HUES64 (cell line): ENCODE measurements around the gene NME7.

Experiments
- H3K27ac ChIP-seq: 2 replicates; pipeline ENCODE4 v1.7.0; 2013; ENCODE audit warnings: low read depth, low read length, inconsistent platforms
- H3K27me3 ChIP-seq: 2 replicates; pipeline ENCODE4 v1.6.1; 2013; ENCODE audit warnings: mild to moderate bottlenecking, low read length; ENCODE audit not compliant: insufficient read depth
- H3K36me3 ChIP-seq: 2 replicates; pipeline ENCODE4 v1.6.1; 2013; ENCODE audit warnings: mild to moderate bottlenecking, low read length; ENCODE audit not compliant: insufficient read depth
- H3K4me1 ChIP-seq: 2 replicates; pipeline ENCODE4 v1.6.1; 2013; ENCODE audit warnings: mild to moderate bottlenecking, low read length, moderate library complexity; ENCODE audit not compliant: insufficient read depth
- H3K4me3 ChIP-seq: 2 replicates; pipeline ENCODE4 v1.5.1; 2013; ENCODE audit warnings: mild to moderate bottlenecking, low read length, moderate library complexity
- H3K9ac ChIP-seq: 2 replicates; pipeline ENCODE4 v1.6.1; 2013; ENCODE audit warnings: mild to moderate bottlenecking, low read depth, low read length
- H3K9me3 ChIP-seq: 2 replicates; pipeline ENCODE4 v1.6.1; 2013; ENCODE audit warnings: low read depth, low read length; ENCODE audit not compliant: insufficient read depth
- WGBS: fragments of 150-250, 120-280 bp; methylation state at CpG from one replicate; pipeline ENCODE4 v1.1.7; 2013; ENCODE audit warnings: missing lambda C conversion rate; 5-methylcytosine and 5-hydroxymethylcytosine counted together

NME7 gene

DNA sequence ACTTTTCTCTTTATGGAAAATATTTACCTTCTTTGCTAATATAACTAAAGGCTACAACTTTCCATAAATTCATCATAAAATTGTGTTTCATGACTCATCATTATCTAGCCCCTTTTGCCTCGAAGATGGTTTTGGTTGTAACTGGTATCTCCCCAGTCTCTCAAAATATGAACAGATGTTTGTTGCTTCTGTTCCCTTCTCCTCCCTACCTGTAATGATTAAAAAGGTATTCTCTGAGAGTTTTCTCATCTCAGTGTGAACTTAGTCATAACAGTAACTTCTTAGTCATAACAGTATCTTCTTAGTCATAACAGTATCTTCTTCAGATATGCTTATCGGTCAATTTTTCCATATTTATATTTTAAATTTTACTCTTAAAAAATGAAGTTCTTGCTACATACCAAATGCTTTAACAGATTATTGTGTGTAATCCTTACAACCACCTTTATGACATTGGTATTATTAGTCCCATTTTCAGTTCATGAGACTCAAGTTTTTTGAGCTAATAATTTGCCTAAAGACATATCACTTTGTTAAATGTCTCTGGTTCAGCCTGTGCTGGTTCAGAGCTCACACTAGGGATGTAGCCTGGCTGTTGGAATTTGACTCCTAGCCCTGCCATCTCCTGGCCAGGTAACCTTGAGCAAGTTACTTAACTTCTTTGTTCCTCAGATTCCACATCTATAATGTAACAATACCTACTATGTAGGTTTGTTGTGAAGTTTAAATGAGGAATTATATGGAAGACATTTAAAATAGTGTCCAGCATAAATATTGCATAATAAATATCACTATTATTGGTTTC lies 228.5 kb downstream of the NME7 start:
- H3K4me3 ChIP-seq: no peak overlapping the region
- WGBS: 100% methylated on average over 1 of the region's 2 CpGs
- H3K9ac ChIP-seq: no peak overlapping the region
- H3K9me3 ChIP-seq: no peaks in the 10 kb centered on the region
- no peak overlapping the region for H3K27ac ChIP-seq
- H3K4me1 ChIP-seq: 0 out of 2 replicates have a peak, but pooled peaks cover 5% of the 10 kb centered on the region
- no peaks in the 10 kb centered on the region for H3K36me3 ChIP-seq
- H3K27me3 ChIP-seq: no peaks in the 10 kb centered on the region

DNA sequence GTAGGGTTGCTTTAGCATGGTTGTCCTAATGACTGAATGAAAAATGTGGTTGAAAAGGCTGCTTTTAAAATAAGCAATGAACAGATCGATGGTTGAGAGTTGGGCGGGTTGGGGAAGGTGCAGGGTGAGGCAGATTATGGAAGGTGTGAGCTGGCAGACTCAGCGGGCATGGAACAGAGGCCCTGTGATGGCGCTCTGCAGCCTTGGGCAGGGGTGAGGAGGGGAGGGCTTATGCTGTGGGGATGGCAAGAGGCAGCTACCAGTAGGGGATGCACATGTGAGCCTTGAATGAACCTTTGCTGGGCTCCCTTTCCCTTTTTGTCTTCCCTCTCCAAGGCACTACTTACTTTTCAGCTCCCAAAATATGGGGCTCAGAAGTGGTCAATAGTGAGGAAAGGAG lies 230.2 kb downstream of the NME7 start:
- Histone ChIP-seq H3K36me3 (peaks cover 8% of the 10 kb centered on the region), H3K4me3 (no peak overlapping the region), H3K9me3 (no peaks in the 10 kb centered on the region), H3K4me1 (0 out of 2 replicates have a peak, but pooled peaks cover 5% of the 10 kb centered on the region), H3K27me3 (no peaks in the 10 kb centered on the region), H3K9ac (no peak overlapping the region), H3K27ac (no peak overlapping the region)
- 95% methylated on average over 4 of the region's 4 CpGs for WGBS

DNA sequence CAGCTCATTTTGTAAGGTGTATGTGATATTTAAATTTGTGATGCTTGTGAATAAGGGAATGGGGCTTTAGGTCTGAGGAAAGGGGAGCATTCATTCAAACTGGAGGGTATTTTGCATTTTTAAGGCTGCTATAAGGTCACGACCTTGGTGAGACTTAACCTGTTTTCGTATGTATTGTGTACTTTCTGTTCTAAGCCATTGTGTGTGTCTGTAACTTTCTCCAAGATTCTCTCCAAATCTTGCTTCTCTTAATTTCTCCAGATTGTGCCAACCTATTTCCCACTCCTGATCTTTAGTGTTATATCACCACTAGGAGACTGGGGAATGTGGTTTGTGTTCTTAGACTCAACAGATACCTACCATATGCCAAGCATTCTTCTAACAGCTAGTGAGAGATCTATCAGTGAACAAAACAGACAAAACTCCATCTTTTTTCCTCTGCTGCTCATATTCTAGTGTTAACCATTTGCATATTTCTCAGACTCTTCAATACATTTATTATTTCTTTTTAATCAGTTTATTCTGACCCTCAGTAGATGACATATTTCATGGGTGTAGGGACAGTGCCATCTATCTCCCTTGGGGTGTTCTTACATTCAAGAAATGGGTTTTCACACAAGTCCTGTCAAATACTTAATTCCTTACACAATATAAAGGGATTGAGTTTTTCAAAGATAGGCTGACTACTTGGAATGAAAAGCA lies 233.6 kb downstream of the NME7 start:
- H3K27ac ChIP-seq: no peak overlapping the region
- WGBS: 88% methylated on average over 2 of the region's 2 CpGs
- no peak overlapping the region for H3K4me3 ChIP-seq
- no peak overlapping the region for H3K9ac ChIP-seq
- 0 out of 2 replicates have a peak, but pooled peaks cover 5% of the 10 kb centered on the region for H3K4me1 ChIP-seq
- H3K36me3 ChIP-seq: peaks cover 38% of the 10 kb centered on the region
- no peaks in the 10 kb centered on the region for H3K27me3 ChIP-seq
- H3K9me3 ChIP-seq: no peaks in the 10 kb centered on the region

DNA sequence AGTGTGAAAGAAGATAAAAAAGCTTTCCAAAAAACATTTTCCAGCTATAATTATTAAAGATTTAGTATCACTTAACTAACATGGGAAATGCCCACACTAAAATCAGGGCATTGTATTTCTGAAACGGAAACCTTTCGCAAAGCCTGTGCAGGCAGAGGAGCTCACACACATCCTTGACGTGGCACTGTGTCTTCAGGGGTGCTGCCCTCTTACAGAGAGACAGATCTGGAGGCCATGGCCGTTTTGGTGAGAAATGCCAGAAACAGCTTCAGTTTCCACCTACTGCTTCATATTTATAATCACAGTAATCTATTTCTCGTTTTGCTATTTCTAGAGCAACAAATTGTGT lies 234.4 kb downstream of the NME7 start:
- Histone ChIP-seq H3K4me1 (0 out of 2 replicates have a peak, but pooled peaks cover 5% of the 10 kb centered on the region), H3K9ac (no peak overlapping the region)
- WGBS: 90% methylated on average over 5 of the region's 5 CpGs

DNA sequence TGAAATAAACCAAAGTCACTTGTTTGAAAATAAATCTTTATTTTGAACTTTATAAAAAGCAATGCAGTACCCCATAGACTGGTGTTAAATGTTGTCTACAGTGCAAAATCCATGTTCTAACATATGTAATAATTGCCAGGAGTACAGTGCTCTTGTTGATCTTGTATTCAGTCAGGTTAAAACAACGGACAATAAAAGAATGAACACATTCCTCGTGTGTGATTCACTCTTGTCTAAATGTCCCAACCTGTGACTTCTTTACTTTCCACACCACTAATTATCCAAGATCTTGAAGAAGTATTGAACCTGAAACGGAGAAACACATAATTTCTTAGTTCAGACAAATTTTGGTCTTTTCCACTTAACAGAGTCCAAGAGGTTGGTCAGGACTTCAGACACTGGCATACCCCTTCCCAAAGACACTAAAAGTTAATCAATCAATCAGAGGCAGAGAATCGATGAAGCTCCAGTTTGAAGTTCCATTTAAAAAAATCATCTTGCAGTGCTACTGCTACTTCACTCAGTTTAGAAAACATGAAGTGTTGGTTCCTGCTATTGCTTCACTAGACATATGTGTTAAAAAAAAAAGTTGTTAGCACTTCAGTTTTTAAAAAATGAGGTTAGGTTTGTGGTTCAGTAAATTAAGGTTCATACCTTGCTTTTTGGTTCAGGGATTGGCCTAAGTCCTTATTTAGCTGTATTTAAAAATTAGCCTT lies 234.9 kb downstream of the NME7 start:
- peaks cover 51% of the 10 kb centered on the region for H3K36me3 ChIP-seq
- H3K4me3 ChIP-seq: no peak overlapping the region
- 0 out of 2 replicates have a peak, but pooled peaks cover 5% of the 10 kb centered on the region for H3K4me1 ChIP-seq
- H3K27ac ChIP-seq: no peak overlapping the region
- no peaks in the 10 kb centered on the region for H3K27me3 ChIP-seq
- 97% methylated on average over 4 of the region's 4 CpGs for WGBS
- H3K9me3 ChIP-seq: no peaks in the 10 kb centered on the region
- no peak overlapping the region for H3K9ac ChIP-seq

More for the DNA sequence above, 234.4 kb downstream of the NME7 start:
- Histone ChIP-seq H3K27me3 (no peaks in the 10 kb centered on the region), H3K4me3 (no peak overlapping the region), H3K27ac (no peak overlapping the region), H3K36me3 (peaks cover 45% of the 10 kb centered on the region), H3K9me3 (no peaks in the 10 kb centered on the region)

DNA sequence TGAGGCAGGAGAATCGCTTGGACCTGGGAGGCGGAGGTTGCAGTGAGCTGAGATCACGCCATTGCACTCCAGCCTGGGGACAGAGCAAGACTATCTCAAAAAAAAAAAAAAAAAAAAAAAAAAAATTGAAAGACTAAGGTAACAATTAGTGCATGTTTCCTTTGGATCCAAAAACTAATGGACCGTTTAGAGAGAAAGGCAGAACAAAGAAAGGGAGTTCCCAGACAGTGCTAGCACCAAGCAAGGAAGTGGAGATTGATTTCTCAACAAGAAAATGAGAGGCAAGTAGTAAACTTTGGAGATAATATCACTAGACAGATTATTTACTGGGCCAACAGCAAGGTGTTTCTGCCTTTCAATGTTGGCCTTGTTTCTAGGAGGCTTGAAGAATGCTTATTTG lies 236.9 kb downstream of the NME7 start:
- no peak overlapping the region for H3K27ac ChIP-seq
- peaks cover 71% of the 10 kb centered on the region for H3K36me3 ChIP-seq
- no peaks in the 10 kb centered on the region for H3K9me3 ChIP-seq
- no peak overlapping the region for H3K4me3 ChIP-seq
- H3K9ac ChIP-seq: no peak overlapping the region
- WGBS: 98% methylated on average over 3 of the region's 4 CpGs
- 0 out of 2 replicates have a peak, but pooled peaks cover 1% of the 10 kb centered on the region for H3K4me1 ChIP-seq
- no peaks in the 10 kb centered on the region for H3K27me3 ChIP-seq

DNA sequence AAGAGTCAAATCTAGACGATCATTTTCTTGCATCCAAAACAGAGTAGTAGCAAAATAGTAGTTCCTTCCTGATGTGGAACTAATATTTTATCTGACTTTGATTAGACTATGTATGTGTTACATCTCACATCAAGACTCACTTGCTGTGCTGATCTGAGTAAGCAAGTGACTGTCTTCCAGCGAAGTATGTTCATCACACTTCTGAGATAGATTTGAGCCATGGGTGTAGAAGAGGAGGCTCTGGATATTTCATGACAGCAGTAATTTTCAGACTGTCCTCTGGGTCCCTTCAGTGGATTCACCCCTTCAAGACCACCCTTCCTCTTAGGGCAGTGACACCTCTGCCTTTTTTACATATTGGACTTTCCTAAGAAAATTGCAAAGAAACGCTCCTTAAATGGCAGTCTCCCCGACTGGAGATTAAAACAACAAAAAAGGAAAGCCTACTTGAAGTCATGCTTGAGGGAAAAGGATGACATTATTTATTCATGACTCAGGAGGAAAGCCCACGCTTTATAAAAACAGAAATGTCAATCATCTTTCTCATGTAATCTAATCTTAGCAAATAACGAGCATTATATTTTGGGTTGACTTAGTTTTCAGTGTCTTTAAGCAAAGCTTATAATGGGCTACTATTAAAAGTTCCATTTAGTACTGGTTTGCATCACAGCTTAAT lies 238.3 kb downstream of the NME7 start:
- H3K4me1 ChIP-seq: no peaks in the 10 kb centered on the region
- H3K4me3 ChIP-seq: no peak overlapping the region
- H3K27ac ChIP-seq: no peak overlapping the region
- no peak overlapping the region for H3K9ac ChIP-seq
- WGBS: 84% methylated on average over 6 of the region's 6 CpGs
- peaks cover 85% of the 10 kb centered on the region for H3K36me3 ChIP-seq
- H3K27me3 ChIP-seq: no peaks in the 10 kb centered on the region
- no peaks in the 10 kb centered on the region for H3K9me3 ChIP-seq

DNA sequence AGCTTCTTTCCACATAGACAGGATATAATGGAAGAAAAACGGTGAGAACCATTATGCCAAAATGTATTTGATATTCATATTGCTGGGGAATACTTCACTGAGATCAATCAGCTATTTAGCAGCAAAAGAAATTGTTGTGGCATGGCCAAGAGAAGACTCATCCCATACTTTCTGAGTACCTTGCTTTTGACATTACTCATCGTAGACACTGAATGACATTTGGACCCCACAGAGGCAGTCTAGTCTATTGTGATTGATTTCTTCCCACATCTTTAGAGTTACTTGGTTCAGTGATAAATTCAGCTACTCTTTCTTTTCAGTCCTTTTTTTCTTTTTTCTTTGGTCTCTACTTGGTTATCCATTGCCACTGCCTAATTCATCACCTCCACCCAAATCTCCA lies 239.0 kb downstream of the NME7 start:
- Histone ChIP-seq H3K27me3 (no peaks in the 10 kb centered on the region), H3K9ac (no peak overlapping the region), H3K4me3 (no peak overlapping the region), H3K27ac (no peak overlapping the region), H3K36me3 (peaks cover 88% of the 10 kb centered on the region), H3K9me3 (no peaks in the 10 kb centered on the region), H3K4me1 (no peaks in the 10 kb centered on the region)
- WGBS: 94% methylated on average over 1 of the region's 2 CpGs

DNA sequence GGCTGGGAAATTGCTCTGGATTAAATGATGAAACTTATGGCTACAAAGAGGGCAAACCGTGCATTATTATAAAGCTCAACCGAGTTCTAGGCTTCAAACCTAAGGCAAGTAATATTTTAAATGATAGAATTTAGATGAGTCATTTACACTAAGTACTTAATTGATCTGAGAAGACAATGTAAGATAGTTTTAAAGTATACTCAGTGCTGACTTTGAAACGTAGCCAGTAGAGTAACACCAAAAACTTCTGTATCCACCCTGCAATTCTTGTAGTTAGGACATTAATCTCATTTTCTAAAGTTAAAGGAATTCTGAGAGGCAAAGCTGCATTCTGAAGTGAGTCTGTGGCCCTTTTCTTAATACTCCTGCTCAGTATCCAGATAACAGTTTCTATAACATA lies 240.3 kb downstream of the NME7 start:
- no peak overlapping the region for H3K4me3 ChIP-seq

DNA sequence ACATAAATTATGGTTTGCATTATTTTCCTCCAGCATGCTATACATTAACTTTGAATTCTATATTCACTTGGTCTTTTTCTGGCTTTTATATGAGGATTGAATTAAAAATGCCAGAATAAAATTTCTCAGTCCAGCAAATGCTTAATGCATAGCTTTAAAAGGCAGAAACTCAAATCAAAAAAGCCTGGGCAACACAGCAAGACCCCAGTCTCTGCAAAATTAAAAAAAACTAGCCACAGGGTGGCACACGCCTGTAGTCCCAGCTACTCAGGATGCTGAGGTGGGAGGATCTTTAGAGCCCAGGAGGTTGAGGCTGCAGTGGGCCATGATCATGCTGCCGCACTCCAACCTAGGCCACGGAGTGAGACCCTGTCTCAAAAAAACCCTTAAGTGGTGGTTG lies 241.3 kb downstream of the NME7 start:
- Histone ChIP-seq H3K9ac (no peak overlapping the region), H3K36me3 (peaks cover 80% of the 10 kb centered on the region), H3K4me3 (no peak overlapping the region), H3K4me1 (no peaks in the 10 kb centered on the region), H3K9me3 (no peaks in the 10 kb centered on the region), H3K27me3 (no peaks in the 10 kb centered on the region), H3K27ac (no peak overlapping the region)
- 95% methylated on average over 3 of the region's 3 CpGs for WGBS

More for the DNA sequence above, 240.3 kb downstream of the NME7 start:
- H3K9ac ChIP-seq: no peak overlapping the region
- no peaks in the 10 kb centered on the region for H3K9me3 ChIP-seq
- H3K4me1 ChIP-seq: no peaks in the 10 kb centered on the region
- peaks cover 80% of the 10 kb centered on the region for H3K36me3 ChIP-seq
- 87% methylated on average over 2 of the region's 3 CpGs for WGBS
- no peaks in the 10 kb centered on the region for H3K27me3 ChIP-seq
- no peak overlapping the region for H3K27ac ChIP-seq
